Activated naive CD4-positive, alpha-beta T cell treated with Interleukin-2 at 50 U/mL for 16 hours (primary cell): Measurements from ENCODE around the gene PHF5A.
"Not testable (repeated sequence)": the region's sequence is repeated elsewhere in the genome, so short reads cannot be mapped to it uniquely, and the experiment has no call there.

Source experiments
- DNase-seq: peaks from one replicate; pipeline ENCODE4 v3.0.0-alpha.2; 2020

The PHF5A gene

DNA sequence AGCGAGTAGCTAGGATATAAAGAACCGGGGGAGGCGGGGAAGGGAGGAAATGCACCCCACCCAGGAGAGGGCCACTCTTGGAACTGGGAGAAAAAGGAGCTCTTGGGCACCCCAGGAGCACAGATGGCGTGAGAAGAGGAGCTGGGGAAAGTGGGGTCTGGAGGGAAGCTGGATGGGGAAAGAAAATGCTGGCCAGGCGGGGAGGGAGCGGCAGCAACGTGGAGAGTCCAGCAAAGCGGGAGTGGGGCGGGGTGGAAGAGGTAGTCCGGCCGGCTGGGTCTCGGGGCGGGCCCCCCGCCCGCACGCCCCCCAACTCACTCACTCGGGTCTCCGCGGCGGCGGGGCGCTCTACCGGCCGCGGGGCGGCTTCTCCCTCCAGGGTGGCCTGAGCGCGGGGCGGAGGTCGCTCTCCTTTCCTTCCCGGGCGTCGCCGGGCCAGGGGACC is 22.4 kb downstream of the PHF5A start:
- no peak for DNase-seq

DNA sequence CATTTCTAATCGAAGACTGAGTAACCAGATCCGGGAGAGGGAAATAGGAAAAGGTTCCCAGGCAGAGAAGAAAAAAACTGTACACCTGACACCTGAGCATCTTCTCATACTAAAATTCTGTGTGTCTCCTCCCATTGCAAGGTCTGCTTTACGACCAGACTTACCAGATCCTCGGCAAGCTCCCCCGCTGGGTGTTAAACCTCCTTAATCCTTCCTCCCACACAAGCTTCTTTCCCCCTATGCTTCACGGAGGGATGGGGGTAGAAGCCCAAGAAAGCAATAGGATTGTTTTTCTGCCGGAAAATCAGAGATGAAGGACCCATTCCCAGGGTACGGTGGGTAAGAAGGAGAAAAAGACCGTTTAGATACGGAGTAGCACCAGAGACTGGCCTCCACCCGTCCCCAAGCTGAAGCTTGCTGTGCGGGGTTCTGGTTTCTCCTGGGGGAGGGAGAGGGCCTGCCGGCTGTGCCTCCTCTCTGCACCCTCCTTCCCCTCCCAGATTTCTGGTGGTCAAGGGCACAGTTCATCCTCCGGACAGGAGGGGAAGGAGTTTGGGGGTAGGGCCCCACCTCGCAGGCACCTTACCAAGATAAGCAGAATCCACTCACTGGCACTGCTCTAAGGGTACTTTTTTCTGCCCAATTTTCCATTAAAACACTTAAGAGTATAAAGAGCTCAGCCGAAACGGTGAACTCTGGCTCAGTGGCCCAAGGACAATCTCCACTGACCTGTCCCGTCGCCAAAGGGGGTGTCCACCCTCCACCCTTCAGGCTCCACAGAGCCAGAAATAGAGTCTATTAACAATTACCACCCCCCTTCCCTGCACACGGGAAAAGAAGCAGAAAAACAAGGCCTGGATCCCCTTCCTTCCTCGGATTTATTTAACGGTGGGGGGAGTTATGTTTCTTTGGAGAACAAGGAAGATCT is 23.1 kb downstream of the PHF5A start:
- DNase-seq, result peak; percentile 29

DNA sequence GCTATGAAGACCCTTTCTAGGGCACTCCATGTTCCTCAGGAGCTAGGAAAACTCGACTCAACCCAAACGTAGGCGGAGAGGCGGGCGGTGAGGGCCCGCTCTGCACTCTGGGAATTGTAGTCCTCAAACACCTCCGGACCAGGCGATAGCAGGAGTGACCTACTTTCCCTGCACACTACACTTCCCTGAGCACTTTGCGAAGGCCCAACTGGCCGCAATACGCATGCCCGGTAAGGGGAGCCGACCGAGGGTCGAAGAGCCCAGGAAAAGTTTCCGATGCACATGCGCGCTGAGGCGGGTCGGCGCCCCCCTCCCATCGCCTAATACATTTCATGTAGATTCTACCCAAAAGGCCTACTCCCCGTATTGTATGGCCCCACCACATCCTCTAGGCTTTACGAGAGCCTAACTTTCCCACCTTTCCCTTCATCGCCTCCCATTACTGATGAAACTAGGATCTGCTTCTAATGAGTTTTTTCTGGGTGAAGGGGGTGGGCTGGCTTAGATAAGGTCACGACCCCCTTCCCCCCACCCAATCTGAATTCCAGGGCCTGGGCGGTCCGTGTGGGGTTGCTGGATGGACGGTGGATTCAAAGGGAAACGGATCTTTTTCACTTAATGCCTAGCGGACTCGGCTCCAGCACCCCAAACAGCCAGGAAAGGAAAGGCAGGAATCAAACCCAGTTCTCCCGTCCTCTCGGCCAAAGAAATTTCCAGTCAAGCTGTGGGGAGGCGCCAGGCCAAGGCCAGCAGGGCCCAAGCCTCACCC is 23.9 kb downstream of the PHF5A start:
- DNase-seq, result peak; percentile 89

DNA sequence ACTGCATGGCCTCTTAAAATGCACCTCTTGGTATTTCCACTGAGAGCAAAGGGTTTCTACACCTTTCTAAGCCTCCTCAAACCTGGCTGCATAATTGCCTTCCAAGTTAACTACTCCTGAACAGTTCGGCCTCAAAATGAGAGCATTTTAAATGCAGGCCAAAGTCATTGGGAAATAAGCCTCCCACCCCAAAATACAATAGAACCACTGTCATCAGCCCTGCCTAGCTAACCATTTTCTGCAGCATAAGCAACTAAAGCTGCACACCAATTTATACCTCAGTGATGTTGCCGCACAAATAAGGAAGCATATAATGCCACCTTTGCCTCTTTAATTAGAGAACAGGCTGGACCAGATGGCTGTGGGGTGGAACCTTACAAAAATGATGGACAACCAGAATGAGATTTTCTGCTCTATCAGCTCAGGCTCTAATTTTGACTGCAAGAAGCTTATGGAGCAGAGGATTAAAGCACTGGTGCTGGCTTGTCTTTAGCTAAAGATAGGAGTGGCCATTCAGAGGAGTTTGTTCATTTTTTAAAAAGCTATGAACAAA is 26.2 kb downstream of the PHF5A start:
- DNase-seq, result no peak

DNA sequence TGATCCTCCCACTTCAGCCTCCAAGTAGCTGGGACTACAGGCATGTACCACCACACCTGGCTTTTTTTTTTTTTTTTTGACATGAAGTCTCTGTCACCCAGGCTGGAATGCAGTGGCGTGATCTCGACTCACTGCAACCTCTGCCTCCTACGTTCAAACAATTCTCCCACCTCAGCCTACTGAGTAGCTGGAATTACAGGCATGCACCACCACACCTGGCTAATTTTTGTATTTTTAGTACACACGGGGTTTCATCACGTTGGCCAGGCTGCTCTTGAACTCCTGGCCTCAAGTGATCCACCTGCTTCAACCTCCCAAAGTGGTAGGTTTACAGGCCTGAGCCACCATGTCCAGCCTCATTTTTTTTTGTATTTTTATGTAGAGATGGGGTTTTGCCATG is 28.0 kb downstream of the PHF5A start:
- not testable (repeated sequence) for DNase-seq

DNA sequence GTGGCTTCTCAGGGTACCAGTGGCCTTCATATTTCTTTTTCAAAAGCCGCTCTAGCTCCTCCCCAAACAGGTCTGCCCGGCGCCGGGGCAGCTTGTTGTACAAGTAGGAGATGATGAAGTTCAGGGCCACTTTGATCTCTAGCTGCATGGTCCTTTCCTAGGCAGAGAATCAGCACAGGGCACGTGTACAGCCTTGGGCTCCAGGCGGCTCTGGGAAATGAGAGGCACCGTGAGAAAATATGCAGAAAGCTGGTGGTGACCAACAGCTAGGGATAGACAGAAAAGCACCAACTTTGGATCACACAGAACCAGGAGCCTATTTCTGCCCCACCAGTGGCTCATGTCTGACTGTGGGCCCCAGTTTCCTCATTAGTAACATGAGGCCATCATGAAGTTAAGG is 31.3 kb downstream of the PHF5A start:
- no peak for DNase-seq

DNA sequence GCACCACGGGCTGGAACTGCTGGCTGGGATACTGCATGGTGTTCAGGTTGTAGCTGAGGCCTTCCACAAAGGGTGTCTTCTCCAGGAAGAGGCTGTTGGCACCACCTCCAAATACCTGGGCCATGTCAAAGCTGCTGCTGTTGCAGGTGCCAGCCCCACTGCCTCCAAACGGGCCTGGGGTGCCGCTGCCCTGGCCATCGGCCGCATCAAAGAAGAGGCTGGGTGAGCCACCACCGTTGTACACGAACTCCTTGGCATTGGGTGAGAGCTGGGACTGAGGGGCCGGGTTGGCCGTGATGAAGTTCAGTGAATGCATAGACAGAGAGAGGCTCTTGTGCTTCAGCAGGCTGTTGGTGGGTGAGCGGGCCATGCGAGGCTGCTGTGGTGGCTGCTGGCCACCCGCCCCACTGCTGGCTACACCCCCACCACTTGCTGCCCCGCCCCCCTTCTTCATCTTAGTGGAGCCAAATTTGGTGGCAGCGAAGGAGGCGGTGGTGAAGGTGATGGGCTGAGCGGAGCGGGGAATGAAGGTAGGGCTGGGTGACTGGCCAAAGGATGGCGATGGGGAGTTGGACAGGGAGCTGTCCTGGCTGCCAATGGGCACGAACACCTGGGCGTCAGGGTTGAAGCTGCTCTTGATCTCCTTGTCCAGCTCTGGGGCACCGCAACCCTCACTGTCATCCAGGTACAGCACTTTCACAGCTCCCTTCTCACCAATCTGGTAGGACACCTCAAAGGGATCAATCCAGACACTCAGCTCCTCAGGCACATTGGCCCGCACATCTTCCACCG is 32.0 kb downstream of the PHF5A start:
- DNase-seq, result no peak

DNA sequence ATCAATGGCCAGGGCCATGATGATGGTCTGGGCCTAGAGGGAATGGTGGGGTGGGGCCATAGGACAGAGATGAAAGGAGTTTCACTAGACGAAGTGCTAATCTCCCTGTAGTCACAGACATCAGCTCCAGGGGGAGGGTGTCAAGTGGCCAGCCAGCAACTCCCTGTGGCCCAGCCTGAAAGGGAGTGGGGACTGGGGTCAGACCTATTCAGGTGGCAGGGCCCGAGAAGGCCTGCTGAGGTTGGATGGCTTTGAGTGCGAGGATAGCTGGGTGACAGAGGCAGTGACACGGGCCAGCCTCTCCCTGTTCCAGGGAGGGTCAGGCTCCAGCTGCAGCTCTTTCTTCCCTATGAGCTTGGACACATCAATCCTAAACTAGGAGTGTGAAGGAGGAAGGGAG is 32.9 kb downstream of the PHF5A start:
- DNase-seq, result no peak

DNA sequence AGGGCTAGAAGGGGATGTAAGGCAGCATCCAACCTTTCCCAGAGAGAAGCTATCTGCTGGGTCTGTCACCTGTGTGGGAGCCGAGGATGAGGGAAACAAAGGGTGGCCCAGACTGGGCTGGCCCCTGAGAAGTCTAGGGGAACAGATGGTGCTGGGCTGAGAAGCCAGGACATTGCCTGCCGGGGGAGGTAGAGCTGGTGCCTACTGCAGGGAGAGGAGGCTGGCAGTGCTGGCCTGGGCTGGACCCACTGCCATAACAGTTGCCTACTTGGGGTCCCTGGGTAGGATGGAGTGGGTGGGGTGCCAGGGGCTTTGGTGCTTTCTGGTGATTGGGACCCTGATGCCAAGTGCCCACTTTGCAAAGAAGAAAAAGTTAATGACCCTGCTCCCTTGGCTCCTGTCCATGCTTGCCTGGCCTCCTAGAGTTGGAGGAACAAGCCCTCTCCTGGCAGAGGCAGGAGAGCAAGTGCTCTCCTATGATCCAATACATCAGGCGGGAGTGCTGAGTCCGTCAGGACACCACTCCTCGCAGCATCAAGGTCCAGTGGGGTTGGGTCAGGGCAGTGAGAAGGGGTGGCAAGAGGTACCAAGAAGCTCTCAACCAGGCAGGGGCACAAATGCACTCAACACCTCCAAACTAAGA is 34.0 kb downstream of the PHF5A start:
- DNase-seq, result not testable (repeated sequence)

DNA sequence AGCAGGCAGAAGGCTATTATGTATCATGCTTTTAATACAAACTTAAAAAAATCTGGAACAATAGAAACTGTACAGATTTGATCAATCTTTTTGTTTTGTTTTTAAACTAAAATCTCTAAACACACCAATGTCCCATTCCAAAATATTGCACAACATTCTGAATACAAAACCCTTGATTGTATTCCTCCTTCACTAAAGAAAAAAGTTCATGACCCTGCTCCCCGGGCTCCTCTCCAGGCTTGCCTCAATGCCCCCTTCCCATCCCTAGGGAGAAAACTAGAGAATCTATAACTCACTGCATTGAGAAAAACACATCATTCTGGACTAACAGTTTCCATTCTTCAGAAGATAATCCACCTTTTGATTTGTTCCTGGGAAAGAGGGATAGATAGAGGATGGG is 35.0 kb downstream of the PHF5A start:
- DNase-seq, result not testable (repeated sequence)

DNA sequence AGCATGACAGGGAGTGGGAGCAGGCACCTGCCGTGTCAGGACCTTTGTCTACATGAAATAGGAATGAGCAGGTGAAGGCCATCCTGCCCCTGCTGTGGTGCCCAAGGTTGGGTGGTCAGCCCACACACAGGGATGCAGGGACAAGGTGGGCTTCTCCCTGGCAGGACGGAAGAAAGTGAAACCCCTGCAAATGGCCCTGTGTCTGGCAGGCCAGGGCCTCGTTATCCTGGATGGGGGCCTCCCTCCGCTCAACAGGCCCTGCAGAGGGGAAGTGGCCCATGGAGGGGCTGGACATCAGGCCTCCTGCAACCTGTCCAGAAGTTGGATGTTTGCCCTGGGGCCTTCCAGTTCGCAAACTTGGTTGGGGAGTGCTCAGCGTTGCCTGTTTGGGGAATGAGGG is 36.8 kb downstream of the PHF5A start:
- no peak for DNase-seq

DNA sequence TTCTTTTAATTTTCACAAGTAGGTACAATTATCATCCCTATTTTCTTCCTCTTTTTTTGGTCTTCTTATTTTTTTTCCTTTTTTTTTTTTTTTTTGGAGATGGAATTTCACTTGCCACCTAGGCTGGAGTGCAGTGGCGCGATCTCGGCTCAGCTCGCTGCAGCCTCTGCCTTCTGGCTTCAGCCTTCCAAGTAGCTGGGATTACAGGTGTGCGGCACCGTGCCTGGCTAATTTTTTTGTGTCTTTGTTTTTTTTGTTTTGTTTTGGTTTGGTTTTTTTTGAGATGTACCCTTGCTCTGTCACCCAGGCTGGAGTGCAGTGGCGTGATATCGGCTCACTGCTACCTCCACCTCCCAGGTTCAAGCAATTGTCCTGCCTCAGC is 38.5 kb downstream of the PHF5A start:
- DNase-seq, result no peak

DNA sequence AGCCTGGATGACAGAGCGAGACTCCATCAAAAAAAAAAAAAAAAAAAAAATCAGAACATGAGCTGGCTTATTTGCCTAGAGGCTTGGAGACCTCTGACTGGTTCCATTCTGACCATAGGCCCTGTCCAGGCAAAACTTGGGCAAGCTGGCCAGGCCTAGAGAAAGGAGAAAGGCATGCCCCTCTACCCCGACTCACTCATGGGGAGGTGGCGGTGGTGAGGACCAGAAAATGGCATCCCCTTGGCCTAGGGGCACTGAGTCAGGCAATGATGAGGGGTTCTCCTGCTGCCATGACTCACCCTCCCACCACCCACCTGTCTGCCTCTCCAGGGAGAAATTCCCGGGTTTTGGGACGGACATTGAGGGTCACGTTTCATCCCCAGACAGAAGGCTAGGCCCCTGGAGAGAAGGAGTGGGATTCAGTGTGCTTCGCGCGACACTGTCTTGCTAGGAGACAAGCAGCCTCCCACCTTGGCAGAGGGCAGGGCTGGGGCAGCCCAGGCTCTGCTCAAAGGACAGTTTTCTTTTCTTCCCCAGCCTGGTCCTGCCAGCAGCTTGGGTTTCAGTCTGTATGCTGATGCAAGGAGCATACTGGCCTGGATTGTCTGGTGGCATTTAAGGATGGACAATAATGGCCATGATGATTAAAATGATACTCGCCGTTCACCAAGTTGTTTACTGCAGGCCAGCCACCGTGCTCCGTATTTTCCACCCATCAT is 39.1 kb downstream of the PHF5A start:
- no peak for DNase-seq

DNA sequence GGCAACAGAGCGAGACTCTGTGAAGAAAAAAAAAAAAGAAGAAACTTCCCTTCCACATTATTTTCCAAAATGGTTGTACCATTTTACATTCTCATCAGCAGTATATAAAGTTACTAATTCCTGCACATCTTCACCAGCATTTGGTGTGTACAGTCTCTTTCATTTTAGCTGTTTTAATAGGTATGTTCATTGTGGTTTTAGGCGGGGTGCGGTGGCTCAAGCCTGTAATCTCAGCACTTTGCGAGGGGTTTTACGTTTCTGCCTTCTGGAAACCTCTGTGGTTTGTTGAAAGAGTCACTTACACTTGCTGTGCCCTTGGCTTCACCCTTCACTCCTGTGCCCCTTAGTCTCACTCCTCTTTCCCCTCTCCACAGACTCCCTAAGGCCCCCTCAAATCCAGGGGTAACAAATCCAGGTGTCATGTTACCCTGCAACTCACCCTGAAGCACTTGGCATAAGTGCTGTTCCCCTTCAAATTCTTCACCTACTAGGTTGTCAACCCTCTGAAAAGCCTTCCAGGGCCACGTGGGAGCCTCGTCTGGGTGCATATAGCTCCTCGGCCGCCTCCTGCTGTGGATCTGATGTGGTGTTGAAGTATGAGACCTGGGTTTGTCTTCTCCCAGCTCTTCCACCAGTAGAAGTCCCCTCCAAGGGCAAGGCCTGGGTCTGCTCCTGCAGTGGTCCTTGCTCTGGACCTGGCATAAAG is 42.7 kb downstream of the PHF5A start:
- peak; percentile 44 for DNase-seq

DNA sequence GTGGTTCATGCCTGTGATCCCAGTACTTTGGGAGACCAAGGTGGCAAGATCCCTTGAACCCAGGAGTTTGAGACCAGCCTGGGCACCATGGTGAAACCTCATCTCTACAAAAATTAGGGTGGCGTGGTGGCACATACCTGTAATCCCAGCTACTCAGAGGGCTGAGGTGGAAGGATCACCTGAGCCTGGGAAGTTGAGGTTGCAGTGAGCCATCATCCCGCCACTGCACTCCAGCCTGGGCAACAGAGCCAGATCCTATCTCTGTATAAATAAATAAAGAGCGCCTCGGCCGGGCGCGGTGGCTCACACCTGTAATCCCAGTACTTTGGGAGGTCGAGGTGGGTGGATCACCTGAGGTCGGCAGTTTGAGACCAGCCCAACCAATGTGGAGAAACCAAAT is 49.8 kb downstream of the PHF5A start:
- DNase-seq, result no peak

DNA sequence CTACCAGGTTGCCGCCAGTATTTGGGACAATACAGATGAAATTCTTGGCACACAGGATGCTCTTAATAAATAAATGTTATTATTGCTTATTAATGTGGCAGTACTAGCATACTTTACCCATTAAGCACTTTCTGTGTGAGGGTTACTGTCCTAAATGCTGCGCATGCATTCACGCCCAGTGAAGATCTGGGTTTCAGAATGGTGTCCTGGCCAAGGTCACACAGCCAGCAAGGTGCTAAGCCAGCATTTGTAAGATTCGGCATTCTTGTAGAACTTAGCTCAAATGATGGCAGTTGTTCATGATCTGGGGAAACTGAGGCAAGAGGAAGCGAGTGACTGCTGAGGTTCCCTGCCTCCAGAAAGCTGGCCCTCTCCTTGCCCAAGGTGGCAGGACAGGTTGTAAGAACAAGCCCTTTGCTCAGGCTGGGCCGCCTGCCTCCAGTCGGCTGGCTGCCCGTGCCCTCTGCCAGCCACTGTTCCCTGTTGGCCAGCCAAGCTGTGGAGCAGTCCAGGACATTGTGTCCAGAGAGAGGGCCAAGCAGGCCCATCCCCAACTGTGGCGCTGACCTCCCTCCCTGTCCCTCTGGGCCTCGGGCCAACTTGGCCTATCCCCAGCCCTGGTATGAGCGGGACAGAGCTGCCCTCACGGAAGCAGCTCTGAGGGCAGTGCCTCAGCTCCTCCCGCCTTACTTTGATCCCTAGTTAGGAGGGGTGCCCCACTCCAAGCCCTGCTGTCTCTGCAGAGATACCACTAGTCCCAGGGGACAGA is 50.7 kb downstream of the PHF5A start:
- DNase-seq, result no peak

DNA sequence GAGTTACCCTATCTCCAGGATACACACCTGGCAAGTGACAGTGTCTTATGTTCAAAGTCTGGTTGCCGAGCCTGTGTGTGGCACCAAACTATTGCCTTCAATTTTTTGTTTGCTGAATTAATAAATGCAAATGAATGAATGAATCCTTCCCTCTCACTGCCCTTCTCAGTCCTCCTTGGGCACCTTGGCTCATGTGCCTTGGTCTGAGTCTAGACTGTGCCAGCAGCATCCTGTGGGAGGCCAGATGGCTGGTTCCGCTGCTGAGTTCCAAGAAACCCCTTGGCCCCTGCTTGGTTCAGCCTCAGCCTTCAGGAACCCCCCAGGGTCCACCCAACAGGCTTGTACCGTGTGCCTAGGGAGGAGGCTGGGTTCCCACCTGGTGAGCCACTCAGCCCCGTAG is 52.9 kb downstream of the PHF5A start:
- no peak for DNase-seq

DNA sequence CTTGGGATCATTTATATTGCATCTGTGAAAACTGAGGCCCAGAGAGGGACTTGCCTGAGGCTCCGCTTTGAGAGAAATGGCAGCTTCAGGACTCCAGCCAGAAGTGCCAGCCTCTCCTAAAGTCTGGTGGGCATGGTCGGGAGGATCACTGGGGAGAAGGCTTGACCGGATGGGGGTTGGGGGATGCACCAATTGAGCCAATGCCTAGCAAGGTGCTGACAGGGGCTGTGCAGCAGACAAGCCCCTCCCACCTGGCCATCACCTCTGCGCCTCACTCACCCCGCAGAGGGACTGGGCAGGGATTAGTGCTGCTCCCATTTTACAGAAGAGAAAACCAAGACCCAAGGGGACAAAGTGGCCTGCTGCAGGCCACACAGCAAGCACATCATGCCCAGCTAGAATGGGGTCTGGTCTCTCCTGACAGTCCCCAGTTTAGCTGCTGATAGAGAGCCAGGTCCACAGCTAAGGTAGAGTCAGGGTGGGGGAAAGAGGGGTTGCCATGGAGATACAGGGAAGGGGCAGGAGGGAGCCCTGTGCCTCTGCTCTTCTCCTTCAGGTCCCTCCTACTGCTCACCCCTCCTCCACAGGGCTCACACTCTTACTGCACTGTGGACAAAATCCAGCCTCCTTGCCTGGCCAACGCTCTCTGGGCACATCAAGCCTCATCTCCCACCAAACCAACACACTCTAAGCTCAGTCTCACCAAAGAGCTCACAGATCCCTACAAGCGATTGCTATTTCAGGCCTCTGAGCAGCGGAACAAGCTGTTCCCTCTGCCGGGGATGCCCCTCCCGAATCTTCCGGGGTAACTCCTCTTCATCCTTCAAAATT is 57.3 kb downstream of the PHF5A start:
- DNase-seq, result no peak

DNA sequence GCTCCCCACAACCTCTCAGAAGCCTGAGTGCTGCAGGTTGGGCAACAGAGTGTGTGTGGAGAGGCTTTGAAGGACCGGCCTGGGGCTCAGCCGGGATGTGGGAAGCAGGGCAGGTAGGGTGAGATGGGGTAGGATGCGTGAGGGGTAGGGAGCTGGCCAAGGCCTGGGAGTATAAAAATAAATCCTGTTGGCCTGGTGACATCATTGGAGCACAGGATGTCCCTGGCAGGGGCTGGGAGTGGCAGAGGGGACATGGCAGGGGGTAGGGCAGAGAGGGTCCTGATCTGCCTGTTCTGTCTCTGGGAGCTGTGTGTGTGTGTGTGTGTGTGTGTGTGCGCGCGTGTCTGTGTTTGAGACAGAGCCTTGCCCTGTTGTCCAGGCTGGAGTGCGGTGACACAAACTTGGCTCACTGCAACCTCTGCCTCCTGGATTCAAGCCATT is 58.2 kb downstream of the PHF5A start:
- DNase-seq, result no peak
